ENCODE measurements around the gene GCNT1.

The GCNT1 gene

DNA sequence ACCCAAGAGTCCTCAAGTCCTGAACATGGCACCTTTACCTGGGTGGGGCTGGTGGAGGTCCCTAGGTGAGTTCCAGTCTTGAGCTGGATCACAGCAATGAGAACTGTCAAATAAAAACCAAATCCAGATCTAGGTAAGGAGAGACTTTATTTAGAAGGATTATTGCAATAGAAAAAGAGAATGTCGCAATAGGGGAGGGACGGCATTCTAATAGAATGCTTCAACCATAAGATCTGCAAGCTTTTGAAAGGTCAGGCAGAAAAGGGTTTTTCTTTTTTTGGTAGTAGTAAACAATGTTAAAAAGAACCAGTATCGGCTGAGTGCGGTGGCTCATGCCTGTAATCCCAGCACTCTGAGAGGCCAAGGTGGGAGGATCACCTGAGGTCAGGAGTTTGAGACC lies 5.2 kb upstream of the GCNT1 start:
- Histone ChIP-seq H3K4me3 (no peak overlapping the region), H3K9ac (ENCODE audit: insufficient read length) (no peak overlapping the region), H3K9me3 (ENCODE audit: low read depth, low read length) (no peaks in the 10 kb centered on the region), H3K36me3 (ENCODE audit: insufficient read depth, low read length) (no peaks in the 10 kb centered on the region), H3K27ac (no peak overlapping the region)
- no peak for TF ChIP-seq POLR2AphosphoS5 (IDR thresholded peaks at IDR 0.05; ENCODE audit: borderline replicate concordance, low read depth, low read length)
- no peak for TF ChIP-seq FOXP2 (optimal IDR thresholded peaks at IDR 0.05; ENCODE audit: control extremely low read depth, extremely low read length, insufficient read depth)
- TF ChIP-seq EZH2 (IDR thresholded peaks at IDR 0.05): no peak
- no peak for DNase-seq (ENCODE audit: low read depth, low spot score)

DNA sequence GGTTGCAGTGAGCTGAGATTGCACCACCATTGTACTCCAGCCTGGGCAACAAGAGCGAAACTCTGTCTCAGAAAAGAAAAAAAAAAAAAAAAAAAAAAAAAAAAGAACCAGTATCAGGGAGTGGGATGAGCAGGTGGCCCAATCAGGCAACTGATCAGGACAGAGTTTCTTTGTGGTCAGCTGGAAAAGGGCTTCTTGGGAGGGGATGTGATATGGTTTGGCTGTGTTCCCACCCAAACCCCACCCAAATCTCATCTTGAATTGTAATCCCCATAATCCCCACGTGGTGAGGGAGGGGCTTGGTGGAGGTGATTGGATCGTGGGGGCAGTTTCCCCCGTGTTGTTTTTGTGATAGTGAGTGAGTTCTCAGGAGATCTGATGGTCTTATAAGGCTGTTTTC lies 4.7 kb upstream of the GCNT1 start:
- Histone ChIP-seq H3K4me3 (no peak overlapping the region), H3K36me3 (ENCODE audit: insufficient read depth, low read length) (no peaks in the 10 kb centered on the region), H3K9me3 (ENCODE audit: low read depth, low read length) (no peaks in the 10 kb centered on the region), H3K9ac (ENCODE audit: insufficient read length) (no peak overlapping the region), H3K27ac (no peak overlapping the region)
- DNase-seq (ENCODE audit: low read depth, low spot score): no peak
- TF ChIP-seq FOXP2 (optimal IDR thresholded peaks at IDR 0.05; ENCODE audit: control extremely low read depth, extremely low read length, insufficient read depth) (no peak), EZH2 (IDR thresholded peaks at IDR 0.05) (no peak), POLR2AphosphoS5 (IDR thresholded peaks at IDR 0.05; ENCODE audit: borderline replicate concordance, low read depth, low read length) (no peak)

DNA sequence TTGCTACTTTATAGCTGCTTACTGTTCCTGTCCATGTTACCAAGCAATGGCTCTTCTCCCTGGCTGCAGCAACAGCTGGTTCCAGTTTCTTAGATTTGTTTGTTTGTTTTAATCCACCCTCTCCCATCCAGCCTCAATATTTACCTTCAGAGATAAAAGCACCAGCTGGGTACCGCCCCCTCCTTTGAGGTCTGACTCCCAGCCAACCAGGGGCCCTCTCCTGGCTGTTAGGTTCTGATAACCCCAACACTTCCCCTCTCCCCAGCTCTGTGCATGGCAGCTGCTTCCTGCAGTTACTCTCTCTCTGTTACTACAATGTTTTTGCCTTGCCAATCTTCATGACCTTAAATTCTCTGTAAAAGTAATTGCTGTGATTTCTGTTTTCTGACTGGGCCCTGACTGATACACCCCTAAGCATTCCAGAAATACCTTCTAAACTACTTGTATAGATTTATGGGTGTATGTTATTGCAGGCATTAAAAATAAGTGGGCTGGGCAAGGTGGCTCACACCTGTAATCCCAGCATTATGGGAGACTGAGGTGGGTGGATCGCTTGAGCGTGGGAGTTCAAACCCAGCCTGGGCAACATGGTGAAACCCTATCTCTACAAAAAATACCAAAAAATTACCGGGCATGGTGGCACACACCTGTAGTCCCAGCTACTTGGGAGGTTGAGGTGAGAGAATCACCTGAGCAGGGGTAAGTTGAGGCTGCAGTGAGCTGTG lies 2.6 kb upstream of the GCNT1 start:
- Histone ChIP-seq H3K9me3 (ENCODE audit: low read depth, low read length) (no peaks in the 10 kb centered on the region), H3K27ac (no peak overlapping the region), H3K4me3 (no peak overlapping the region), H3K9ac (ENCODE audit: insufficient read length) (no peak overlapping the region), H3K36me3 (ENCODE audit: insufficient read depth, low read length) (no peaks in the 10 kb centered on the region)
- TF ChIP-seq EZH2 (IDR thresholded peaks at IDR 0.05) (no peak), POLR2AphosphoS5 (IDR thresholded peaks at IDR 0.05; ENCODE audit: borderline replicate concordance, low read depth, low read length) (no peak), FOXP2 (optimal IDR thresholded peaks at IDR 0.05; ENCODE audit: control extremely low read depth, extremely low read length, insufficient read depth) (no peak)
- DNase-seq (ENCODE audit: low read depth, low spot score): no peak

DNA sequence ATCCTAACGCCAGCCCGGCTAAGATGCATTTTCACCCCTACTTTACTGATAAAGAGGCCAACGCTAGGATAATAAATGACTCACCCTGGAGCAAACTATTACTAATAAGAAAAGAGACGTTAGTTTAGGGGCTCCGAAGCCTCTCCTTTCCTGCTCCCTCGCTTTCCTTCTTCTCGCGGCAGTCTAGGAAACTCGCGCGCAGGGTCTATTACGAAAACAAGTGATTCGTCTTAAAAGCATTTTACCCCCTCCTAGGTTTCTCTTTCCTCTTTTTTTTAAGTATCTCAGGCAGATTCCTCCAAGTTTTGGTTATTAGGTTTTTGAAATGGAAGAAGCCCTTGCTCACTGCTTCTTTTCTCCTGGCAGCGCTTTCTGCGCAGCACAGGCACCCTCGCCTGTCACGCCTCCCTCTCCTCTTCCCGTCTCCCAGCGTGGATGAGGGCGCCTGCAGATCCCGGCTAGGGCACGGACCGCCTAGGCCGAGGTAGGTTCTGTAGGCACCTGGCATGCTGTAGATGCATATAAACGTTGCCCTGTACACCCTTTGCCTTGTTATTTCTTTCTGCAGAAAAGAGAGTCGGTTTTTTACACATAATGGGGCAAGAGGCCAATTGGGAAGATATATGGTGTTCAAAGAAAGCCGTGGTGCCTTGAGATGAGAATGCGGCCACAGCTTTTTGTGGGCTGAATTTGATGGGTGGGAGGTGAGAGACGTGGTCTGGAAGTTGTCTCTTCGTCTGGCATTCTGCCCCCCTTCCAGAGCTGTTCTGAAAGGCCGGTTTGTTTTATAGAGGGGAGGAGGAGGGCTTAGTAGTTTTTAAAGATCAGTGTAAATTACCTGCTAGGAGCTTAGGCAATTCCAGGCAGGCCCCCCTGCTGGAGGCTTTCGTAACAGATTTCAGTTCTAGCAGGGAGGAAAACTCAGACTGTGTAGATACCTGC lies 983 bp downstream of the GCNT1 start:
- TF ChIP-seq POLR2AphosphoS5 (IDR thresholded peaks at IDR 0.05; ENCODE audit: borderline replicate concordance, low read depth, low read length) (no peak), EZH2 (IDR thresholded peaks at IDR 0.05) (peak; percentile 55)
- Histone ChIP-seq H3K27ac (no peak overlapping the region), H3K9ac (ENCODE audit: insufficient read length) (no peak overlapping the region), H3K36me3 (ENCODE audit: insufficient read depth, low read length) (no peaks in the 10 kb centered on the region), H3K9me3 (ENCODE audit: low read depth, low read length) (no peaks in the 10 kb centered on the region), H3K4me3 (peak overlapping the region; percentile 77)
- no peak for DNase-seq (ENCODE audit: low read depth, low spot score)

DNA sequence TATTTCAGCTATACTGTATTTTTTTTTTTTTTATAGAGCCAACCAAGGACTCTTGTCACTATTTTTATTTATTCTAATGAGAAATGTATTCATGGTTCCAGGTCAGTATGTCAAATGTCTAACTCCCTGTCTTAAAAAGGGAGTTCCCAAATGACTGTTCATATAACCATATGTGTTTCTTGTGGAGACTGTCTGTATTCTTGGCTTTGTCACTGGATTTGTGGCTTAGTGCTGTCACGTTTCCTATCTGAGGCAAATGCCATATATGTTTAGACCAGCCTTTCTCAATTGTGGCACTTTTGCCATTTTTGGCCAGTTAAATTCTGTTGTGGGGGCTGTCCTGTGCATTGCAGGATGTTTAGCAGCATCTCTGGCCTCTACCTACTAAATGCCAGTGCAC lies 3.1 kb downstream of the GCNT1 start:
- no peak overlapping the region for H3K9ac ChIP-seq (ENCODE audit: insufficient read length)
- H3K9me3 ChIP-seq (ENCODE audit: low read depth, low read length): no peaks in the 10 kb centered on the region
- no peak overlapping the region for H3K4me3 ChIP-seq
- no peak for DNase-seq (ENCODE audit: low read depth, low spot score)
- H3K27ac ChIP-seq: no peak overlapping the region
- TF ChIP-seq EZH2 (IDR thresholded peaks at IDR 0.05): no peak
- no peaks in the 10 kb centered on the region for H3K36me3 ChIP-seq (ENCODE audit: insufficient read depth, low read length)

DNA sequence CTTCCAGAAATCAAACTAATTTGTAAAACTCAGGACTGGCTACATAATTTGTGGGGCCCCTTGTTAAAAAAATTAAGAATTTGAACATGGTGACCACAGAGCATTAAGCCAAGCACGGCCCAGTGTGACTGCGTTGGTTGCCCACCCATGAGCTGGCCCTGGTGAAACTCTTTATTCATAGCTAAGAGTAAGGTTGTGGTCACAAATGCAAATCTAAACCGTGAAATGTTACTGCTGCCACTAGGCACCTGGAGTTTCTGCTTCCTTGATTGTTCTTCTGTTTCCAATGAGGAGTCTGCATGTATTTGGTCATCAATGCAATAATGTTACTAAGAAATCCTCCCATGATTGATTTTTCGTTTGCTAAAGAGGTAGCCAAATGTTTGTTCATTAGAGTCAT lies 4.2 kb downstream of the GCNT1 start:
- DNase-seq (ENCODE audit: low read depth, low spot score): no peak
- Histone ChIP-seq H3K4me3 (no peak overlapping the region), H3K9me3 (ENCODE audit: low read depth, low read length) (no peaks in the 10 kb centered on the region), H3K9ac (ENCODE audit: insufficient read length) (no peak overlapping the region), H3K36me3 (ENCODE audit: insufficient read depth, low read length) (no peaks in the 10 kb centered on the region), H3K27ac (no peak overlapping the region)
- TF ChIP-seq EZH2 (IDR thresholded peaks at IDR 0.05) (no peak), FOXP2 (optimal IDR thresholded peaks at IDR 0.05; ENCODE audit: control extremely low read depth, extremely low read length, insufficient read depth) (no peak), POLR2AphosphoS5 (IDR thresholded peaks at IDR 0.05; ENCODE audit: borderline replicate concordance, low read depth, low read length) (no peak)

DNA sequence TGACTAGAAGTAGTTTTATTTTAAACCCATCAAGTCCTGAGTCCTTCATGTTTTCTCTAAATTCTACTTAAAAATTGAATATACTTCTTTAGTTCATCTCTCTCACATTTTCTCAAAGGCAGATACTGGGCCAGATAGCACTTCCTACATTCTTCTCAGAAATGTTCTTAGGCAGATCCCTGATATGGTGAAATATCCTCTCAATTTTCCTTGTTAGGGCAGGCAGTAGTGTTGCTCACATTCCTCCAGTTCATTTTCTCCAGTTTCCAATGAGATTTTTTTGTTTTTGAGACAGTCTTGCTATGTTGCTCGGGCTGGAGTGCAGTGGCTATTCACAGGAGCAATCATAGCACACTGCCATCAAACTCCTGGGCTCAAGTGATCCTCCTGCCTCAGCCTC lies 5.7 kb downstream of the GCNT1 start:
- DNase-seq (ENCODE audit: low read depth, low spot score): no peak
- Histone ChIP-seq H3K9ac (ENCODE audit: insufficient read length) (no peak overlapping the region), H3K36me3 (ENCODE audit: insufficient read depth, low read length) (no peaks in the 10 kb centered on the region), H3K27ac (no peak overlapping the region), H3K4me3 (no peak overlapping the region), H3K9me3 (ENCODE audit: low read depth, low read length) (no peaks in the 10 kb centered on the region)
- TF ChIP-seq EZH2 (IDR thresholded peaks at IDR 0.05) (no peak), POLR2AphosphoS5 (IDR thresholded peaks at IDR 0.05; ENCODE audit: borderline replicate concordance, low read depth, low read length) (no peak), FOXP2 (optimal IDR thresholded peaks at IDR 0.05; ENCODE audit: control extremely low read depth, extremely low read length, insufficient read depth) (no peak)

DNA sequence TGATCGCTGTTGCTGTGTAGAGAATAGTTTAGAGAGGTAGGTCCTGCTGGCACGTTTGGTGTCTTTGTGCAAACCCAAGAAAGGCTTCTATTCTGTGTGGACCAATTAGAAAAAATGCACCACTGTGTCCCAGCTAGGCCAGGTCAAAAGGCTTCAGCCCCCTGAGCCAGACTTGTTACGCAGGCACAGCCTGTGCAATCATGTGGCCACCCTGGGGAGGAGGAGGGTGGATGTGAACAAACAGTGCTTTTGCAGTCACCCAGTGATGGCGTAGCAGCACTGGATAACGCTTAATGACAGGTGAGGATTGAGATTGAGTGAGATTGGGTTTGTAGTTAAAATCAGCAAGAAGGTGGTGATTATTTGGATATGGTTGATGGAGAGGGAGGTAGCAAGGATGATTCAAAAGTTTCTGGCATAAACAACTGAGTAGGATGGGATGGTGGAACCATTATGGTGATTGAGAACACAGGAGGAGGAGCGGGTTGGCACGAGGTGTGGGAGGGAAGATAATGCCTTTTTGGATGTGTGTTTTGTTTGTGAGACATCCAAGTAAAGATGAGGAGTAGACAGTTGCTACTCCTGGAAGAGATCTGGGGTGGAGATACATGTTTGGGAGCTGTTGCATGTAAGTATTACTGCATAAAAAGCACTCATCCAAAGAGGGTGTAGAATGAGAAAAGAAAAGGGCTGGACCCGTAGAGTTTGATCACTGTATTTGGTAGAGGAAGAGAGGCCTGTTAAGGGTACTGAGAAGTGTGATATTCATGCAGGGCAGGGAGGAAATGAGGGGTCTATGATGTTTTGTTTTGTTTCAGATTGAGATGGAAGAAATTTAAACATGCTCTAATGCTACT lies 6.7 kb downstream of the GCNT1 start:
- Histone ChIP-seq H3K4me3 (no peak overlapping the region), H3K9me3 (ENCODE audit: low read depth, low read length) (no peaks in the 10 kb centered on the region), H3K9ac (ENCODE audit: insufficient read length) (no peak overlapping the region), H3K36me3 (ENCODE audit: insufficient read depth, low read length) (no peaks in the 10 kb centered on the region), H3K27ac (no peak overlapping the region)
- no peak for TF ChIP-seq FOXP2 (optimal IDR thresholded peaks at IDR 0.05; ENCODE audit: control extremely low read depth, extremely low read length, insufficient read depth)
- TF ChIP-seq EZH2 (IDR thresholded peaks at IDR 0.05): no peak
- TF ChIP-seq POLR2AphosphoS5 (IDR thresholded peaks at IDR 0.05; ENCODE audit: borderline replicate concordance, low read depth, low read length): no peak
- no peak for DNase-seq (ENCODE audit: low read depth, low spot score)

Data from SK-N-MC (cell line).